RCC 7860 (cell line): ENCODE measurements around the gene MAP2.

Experiments used
- DNase-seq: peaks from one replicate; pipeline ENCODE4 v3.0.0-alpha.2; 2015; ENCODE audit warnings: low spot score
- FAIRE-seq: peaks from 2 replicates; lab custom pipeline; 2012; peaks lifted over from hg19 to GRCh38; lab: Jason Lieb, UNC

The MAP2 gene

DNA sequence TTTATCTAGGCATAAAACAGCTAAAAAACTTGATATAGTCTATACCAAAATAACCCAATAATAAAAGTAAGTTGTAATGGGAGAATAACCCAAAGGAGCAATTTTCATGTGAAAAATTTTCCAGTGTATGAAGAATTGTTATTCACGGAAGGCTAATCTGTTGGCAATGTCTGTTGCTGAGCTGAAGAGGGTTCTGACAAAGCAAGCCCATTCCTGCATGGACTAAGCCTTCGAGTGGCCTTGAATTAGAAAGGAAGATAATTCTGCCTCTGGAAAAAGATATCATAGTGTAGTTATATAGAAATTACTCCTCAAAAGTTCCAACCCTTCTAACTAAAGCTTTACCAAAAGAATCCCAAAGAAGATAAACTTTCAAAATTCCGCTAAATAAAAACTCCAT lies 101.5 kb downstream of the MAP2 start:
- FAIRE-seq (no peak), DNase-seq (no peak)

GRCh38 chr2:209525834-209526281 lies 102.0 kb downstream of the MAP2 start:
- peak; percentile 62 for DNase-seq
- peak; percentile 90 for FAIRE-seq

DNA sequence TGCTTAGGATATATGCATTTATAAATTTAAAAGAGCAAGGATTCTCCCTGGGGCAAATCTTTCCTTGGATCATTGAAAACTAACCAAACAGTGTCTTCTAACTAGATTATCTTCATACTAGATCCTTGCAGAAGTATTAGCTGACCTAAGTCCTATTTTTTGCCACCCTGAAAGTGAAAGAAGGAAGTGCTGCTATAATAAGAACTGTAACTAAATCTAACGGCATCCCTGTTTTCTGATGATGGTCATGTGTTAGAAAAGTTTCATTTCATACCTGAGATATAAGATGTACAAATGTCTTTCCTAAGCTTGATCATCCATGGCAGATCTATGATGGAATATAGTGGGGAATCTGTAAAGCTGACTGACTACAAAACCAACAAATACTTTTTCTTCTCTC lies 102.7 kb downstream of the MAP2 start:
- peak; percentile 12 for DNase-seq
- FAIRE-seq, result no peak

DNA sequence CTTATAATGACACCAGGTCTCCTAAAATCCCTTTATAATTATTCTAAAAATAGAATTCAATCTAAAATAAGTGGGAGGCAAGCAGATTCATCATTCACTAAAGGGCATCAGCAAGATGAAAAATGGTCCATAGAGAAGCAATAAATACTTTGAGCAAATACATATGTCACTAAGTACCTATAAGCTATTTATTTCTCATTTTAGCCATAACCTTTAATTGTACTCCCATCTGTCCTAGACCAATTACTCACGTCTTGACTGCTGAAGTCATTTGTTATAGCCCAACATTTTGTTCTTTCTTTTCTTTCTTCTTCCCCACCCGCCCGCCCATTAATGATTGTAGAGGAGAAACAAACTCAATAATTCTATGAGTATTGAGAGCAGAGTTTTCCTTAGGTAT lies 105.7 kb downstream of the MAP2 start:
- FAIRE-seq (no peak), DNase-seq (no peak)

GRCh38 chr2:209532321-209532720 lies 108.5 kb downstream of the MAP2 start:
- FAIRE-seq (no peak), DNase-seq (no peak)

- FAIRE-seq (no peak), DNase-seq (no peak)
Measured at GRCh38 chr2:209533391-209533790, 109.5 kb downstream of the MAP2 start.

DNA sequence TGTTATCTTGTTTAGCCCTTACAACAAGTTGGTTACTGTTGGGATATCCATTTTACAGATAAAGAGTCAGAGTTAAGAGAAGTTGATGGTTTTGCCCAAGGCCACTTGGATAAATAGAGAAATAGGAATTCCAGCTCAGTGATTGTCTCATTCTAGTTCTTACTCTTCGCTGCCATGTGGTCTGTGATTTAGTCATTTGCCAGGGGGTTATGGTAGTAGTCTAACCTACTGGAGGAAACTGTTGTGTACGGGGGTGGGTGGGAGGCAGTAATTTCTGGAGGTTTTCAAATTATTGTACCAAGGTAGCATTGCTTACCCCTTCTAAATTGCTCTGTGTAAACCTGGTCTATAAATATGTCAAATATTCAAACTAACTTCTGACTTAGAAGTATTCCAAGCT lies 110.4 kb downstream of the MAP2 start:
- FAIRE-seq, result no peak
- DNase-seq, result no peak

DNA sequence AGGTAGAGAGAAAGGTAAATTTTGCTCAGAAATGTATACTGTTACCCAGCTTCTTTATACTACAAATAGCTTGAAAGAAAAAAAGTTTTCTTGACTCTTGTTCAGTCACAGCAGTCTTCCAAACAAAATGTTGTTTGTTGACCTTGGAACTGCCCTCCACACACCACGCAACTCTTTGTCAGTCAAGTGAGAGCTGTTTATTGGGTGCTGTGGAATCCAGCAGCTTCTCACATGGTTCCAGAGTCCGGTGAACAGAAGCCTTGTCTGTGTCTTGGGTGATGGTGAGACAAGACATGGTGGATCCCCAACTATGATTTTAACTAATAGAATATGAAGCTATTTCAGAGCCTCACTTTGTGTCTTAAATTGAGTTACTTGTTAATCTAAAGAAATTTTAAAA lies 112.5 kb downstream of the MAP2 start:
- DNase-seq (no peak), FAIRE-seq (no peak)

GRCh38 chr2:209547726-209548125 lies 123.9 kb downstream of the MAP2 start:
- FAIRE-seq (no peak), DNase-seq (no peak)

DNA sequence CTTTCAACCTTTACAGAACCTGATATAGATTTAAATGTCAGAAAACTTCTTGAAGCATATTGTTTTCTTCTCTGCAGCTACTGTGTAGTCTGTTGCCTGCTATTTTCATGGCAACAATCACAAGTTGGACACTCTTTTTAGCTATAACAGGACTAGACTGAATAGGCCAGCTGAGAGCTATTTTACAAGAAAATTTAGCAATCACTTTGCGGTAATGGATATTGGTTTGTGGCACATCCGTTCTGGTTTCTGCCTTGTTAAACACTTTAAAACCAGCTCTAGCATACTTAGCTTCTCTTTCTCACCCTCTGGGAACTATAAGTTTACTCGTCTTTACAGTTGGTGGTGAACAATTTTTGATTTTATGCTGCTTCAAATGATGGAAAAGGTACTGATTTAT lies 125.7 kb downstream of the MAP2 start:
- FAIRE-seq, result no peak
- DNase-seq, result no peak

DNA sequence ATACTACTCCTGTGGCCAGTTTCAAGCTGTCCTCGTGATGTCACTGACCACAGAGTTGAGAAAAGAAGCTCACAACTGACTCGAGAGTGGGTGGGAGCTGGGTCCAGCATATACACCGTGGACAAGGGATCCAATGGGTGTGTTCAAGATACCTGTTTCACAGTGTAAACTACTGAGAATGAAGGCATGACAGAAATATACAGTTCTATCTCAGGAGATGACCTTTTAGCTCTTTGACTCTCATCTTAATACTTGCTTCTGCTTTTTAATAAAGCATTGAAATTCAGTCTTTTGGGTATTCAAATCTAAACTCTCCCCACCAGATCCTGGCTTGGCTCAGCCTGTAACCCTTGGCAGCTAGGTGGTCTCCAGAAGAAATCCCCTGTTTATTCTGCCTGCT lies 130.1 kb downstream of the MAP2 start:
- DNase-seq (no peak), FAIRE-seq (no peak)

- DNase-seq, result no peak
- peak; percentile 45 for FAIRE-seq
Measured at GRCh38 chr2:209556354-209556961, 132.6 kb downstream of the MAP2 start.

DNA sequence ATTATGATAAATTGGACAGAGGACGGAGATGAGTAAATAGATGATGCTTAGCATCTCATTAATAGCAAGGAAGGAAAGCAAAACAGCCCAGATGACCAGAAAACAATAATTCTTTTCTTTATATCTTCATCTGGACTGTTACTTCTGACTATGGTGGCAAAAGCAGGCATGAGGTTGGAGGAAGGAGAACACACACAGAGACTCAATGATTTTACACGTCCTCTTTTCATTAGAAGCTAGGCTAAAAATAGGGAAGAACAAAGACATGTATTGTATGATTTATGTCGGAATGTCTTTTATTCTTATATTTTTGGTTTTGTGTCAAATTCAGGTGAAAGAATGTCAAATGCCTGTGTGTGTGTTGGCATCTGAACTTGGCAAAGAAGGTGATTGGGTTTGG lies 137.1 kb downstream of the MAP2 start:
- DNase-seq, result no peak
- FAIRE-seq, result no peak

- no peak for DNase-seq
- no peak for FAIRE-seq
Measured at GRCh38 chr2:209563453-209563852, 139.6 kb downstream of the MAP2 start.

DNA sequence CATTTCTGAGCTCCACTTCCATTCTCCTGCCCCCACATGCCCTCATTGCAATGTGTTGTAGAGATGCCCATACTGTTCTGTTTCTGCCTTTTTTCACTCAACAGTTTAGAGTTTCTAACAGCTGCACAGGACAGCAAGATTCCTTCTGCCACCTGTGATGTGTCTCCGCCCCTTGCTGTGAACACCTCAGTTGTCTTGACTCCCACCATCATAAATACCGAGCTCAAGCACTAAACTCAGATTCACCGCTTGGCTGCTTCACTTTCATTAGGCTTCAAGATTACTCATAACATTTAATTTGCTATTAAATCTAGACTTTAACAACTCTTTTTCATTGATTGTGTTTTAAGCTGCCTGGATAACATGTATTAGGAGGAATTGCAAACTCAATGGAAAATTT lies 141.0 kb downstream of the MAP2 start:
- FAIRE-seq (no peak), DNase-seq (no peak)

DNA sequence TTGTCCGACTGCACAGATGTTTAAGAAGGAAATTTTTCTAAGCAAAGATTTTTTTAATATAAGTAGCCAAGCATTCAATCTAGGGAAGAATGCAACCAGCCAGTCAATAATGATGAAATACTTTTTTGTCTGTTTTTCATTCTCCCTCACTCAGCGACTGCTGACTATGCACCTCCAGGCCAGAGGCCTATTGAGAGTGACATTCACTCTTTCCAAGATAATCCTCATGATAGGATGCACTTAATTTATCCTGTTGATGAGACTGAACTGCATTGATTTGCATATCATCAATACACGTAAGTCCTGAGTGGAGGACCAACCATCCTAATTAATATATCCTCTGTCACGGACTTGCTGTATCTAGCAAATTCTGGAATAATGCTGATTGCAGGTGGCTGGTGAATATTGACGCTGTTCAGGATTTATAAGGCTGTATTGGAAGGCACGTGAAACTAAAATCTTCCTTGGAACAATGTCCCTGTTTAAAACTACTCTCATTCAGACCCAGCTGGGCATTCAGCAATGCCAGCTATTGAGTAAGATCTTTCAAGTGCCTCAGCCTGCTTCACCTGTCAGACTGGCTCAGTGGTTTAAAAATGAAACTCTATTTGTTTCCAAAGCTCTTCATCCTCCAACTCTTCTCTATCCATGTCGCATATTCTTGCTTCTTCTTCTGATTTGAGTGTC lies 142.2 kb downstream of the MAP2 start:
- DNase-seq (no peak), FAIRE-seq (no peak)

- FAIRE-seq (no peak), DNase-seq (no peak)
Measured at GRCh38 chr2:209570194-209570593, 146.3 kb downstream of the MAP2 start.

- DNase-seq (no peak), FAIRE-seq (no peak)
Measured at GRCh38 chr2:209574515-209574914, 150.7 kb downstream of the MAP2 start.

GRCh38 chr2:209577376-209578357 lies 153.8 kb downstream of the MAP2 start:
- DNase-seq (no peak), FAIRE-seq (peak; percentile 73)

- FAIRE-seq (no peak), DNase-seq (no peak)
Measured at GRCh38 chr2:209578394-209579001, 154.7 kb downstream of the MAP2 start.

- DNase-seq (no peak), FAIRE-seq (no peak)
Measured at GRCh38 chr2:209579230-209579749, 155.4 kb downstream of the MAP2 start.
